Testis (tissue), 2 donors: ENCODE measurements around the gene EML4.

Source experiments
- POLR2A ChIP-seq: fragments of 450-650 bp; IDR thresholded peaks from one replicate; pipeline ENCODE4 v1.6.1; 2017; ENCODE audit warnings: antibody characterized with exemption, mild to moderate bottlenecking, moderate library complexity
- TF ChIP-seq, protein P1 (sequence below), 3 experiments: fragments of 450-650 bp in 2 of 3; fragments of 200-600 bp in 1 of 3; sonication (generic) in 1 of 3; IDR thresholded peaks; one replicate each; pipeline ENCODE4 v1.5.1; 2016 to 2019; ENCODE audit warnings: antibody characterized with exemption in 3 of 3, mild to moderate bottlenecking in 2 of 3, moderate library complexity in 1 of 3

DNA sequence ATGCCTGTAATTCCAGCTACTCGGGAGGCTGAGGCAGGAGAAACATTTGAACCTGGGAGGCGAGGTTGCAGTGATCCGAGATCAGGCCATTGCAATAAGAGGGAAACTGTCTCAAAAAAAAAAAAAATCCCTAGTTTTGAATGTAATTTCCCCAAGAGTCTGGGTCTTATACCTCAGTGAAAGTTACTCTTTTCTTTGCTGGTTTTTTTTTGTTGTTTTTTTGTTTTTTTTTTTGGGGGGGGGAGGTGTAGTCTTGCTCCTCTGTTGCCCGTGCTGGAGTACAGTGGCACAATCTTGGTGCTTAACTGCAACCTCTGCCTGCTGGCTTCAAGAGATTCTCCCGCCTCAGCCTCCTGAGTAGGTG, 22.8 kb downstream of the EML4 start:
- TF ChIP-seq, protein P1, sequence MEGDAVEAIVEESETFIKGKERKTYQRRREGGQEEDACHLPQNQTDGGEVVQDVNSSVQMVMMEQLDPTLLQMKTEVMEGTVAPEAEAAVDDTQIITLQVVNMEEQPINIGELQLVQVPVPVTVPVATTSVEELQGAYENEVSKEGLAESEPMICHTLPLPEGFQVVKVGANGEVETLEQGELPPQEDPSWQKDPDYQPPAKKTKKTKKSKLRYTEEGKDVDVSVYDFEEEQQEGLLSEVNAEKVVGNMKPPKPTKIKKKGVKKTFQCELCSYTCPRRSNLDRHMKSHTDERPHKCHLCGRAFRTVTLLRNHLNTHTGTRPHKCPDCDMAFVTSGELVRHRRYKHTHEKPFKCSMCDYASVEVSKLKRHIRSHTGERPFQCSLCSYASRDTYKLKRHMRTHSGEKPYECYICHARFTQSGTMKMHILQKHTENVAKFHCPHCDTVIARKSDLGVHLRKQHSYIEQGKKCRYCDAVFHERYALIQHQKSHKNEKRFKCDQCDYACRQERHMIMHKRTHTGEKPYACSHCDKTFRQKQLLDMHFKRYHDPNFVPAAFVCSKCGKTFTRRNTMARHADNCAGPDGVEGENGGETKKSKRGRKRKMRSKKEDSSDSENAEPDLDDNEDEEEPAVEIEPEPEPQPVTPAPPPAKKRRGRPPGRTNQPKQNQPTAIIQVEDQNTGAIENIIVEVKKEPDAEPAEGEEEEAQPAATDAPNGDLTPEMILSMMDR (IDR thresholded peaks at IDR 0.05): no peak
- no peak for TF ChIP-seq POLR2A
